Stomach smooth muscle (tissue), 2 donors: ENCODE data around the gene KCMF1.
"Not testable (repeated sequence)": the region's sequence is repeated elsewhere in the genome, so short reads cannot be mapped to it uniquely, and the experiment has no call there.

Experiments
- H3K27ac ChIP-seq: one replicate; pipeline ENCODE4 v1.7.0; 2013; ENCODE audit warnings: mild to moderate bottlenecking, low read length, inconsistent platforms
- H3K27me3 ChIP-seq, 2 donors: one replicate each; pipeline ENCODE4 v1.7.0; 2013; ENCODE audit warnings: low read length in 2 of 2; ENCODE audit not compliant: insufficient read depth in 2 of 2, control insufficient read depth in 1 of 2
- H3K36me3 ChIP-seq, 2 donors: one replicate each; pipeline ENCODE4 v1.7.0; 2013; ENCODE audit warnings: low read length in 2 of 2; ENCODE audit not compliant: control insufficient read depth in 2 of 2, insufficient read depth in 2 of 2
- H3K4me1 ChIP-seq: one replicate; pipeline ENCODE4 v1.7.0; 2013; ENCODE audit warnings: low read length; ENCODE audit not compliant: control insufficient read depth, insufficient read depth
- H3K4me3 ChIP-seq, 2 donors: one replicate each; pipeline ENCODE4 v1.7.0; 2013; ENCODE audit warnings: low read length in 2 of 2
- H3K9ac ChIP-seq, 2 donors: one replicate each; pipeline ENCODE4 v1.7.0; 2013; ENCODE audit warnings: low read length in 2 of 2, mild to moderate bottlenecking in 1 of 2
- H3K9me3 ChIP-seq, 2 donors: one replicate each; pipeline ENCODE4 v1.7.0; 2013; ENCODE audit warnings: low read length in 2 of 2; ENCODE audit not compliant: control insufficient read depth in 2 of 2
- donor health status: healthy.
- donor health status: Pancreatic carcinoma.

KCMF1 gene

GRCh38 chr2:84940831-84941412 lies 30.0 kb upstream of the KCMF1 start:
- H3K27me3 ChIP-seq: no peaks in the 10 kb centered on the region
- H3K27ac ChIP-seq: no peak overlapping the region
- H3K4me1 ChIP-seq: no peaks in the 10 kb centered on the region
- H3K9me3 ChIP-seq: no peaks in the 10 kb centered on the region
- no peak overlapping the region for H3K9ac ChIP-seq
- no peak overlapping the region for H3K4me3 ChIP-seq
- H3K36me3 ChIP-seq: no peaks in the 10 kb centered on the region

DNA sequence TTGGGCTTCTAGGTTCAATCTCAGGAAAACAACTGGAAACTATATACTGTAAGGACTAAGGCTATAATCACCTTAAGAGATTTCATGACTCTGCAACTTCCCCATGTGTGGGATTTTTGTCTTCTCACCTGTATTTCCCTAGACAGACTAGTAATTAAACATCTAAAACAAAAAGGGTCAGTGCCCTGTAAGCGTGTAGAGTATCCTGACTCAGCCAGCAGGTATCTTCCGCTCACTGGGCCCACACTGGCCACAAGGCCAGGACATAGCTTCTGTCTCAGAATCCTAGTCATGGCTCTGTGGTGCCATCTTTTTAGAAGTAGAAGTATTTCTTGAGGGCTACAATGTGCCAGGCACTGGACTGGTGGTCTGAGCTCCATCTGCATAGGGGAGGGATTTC lies 28.8 kb upstream of the KCMF1 start:
- Histone ChIP-seq H3K36me3 (no peaks in the 10 kb centered on the region), H3K9me3 (no peaks in the 10 kb centered on the region), H3K9ac (no peak overlapping the region), H3K4me3 (no peak overlapping the region), H3K4me1 (no peaks in the 10 kb centered on the region), H3K27ac (no peak overlapping the region), H3K27me3 (no peaks in the 10 kb centered on the region)

DNA sequence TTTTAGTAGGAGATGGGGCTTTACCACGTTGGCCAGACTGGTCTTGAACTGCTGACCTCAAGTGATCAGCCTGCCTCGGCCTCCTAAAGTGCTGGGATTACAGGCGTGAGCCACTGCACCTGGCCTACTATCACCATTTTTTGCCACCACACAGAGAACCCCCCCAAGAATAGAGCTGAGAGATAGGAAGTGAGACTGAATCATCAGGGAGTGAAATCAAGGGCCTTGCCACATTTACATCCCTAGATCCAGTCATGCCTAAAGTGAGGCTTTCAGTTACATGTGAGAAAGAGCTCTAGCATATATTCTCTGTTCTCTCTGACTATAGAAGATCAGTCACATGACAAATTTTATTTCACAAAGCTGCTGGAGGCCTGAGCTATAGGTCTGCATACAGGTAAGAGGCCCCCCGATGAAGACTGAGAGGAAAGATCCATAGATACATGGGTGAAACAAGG lies 28.0 kb upstream of the KCMF1 start:
- H3K9me3 ChIP-seq: no peaks in the 10 kb centered on the region
- no peaks in the 10 kb centered on the region for H3K36me3 ChIP-seq
- no peak overlapping the region for H3K27ac ChIP-seq
- no peaks in the 10 kb centered on the region for H3K27me3 ChIP-seq
- H3K4me1 ChIP-seq: no peaks in the 10 kb centered on the region
- H3K9ac ChIP-seq: no peak overlapping the region
- no peak overlapping the region for H3K4me3 ChIP-seq

GRCh38 chr2:84944295-84944909 lies 26.6 kb upstream of the KCMF1 start:
- no peak overlapping the region for H3K9ac ChIP-seq
- no peak overlapping the region for H3K27ac ChIP-seq
- H3K4me1 ChIP-seq: no peaks in the 10 kb centered on the region
- no peaks in the 10 kb centered on the region for H3K9me3 ChIP-seq
- no peaks in the 10 kb centered on the region for H3K36me3 ChIP-seq
- no peaks in the 10 kb centered on the region for H3K27me3 ChIP-seq
- no peak overlapping the region for H3K4me3 ChIP-seq

DNA sequence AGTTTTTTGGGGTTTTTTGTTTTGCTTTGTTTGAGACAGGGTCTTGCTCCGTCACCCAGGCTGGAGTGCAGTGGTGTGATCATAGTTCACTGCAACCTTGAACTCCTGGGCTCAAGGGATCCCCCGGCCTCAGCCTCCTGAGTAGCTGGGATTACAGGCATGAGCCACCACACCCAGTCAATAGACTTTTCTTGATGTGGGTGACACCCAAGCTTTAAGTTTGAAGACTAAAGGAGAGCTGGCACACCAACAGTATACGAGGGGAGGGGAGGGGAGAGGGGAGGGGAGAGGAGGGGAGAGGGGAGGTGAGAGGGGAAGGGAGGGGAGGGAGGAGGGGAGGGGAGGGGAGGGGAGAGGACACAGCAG lies 25.1 kb upstream of the KCMF1 start:
- not testable (repeated sequence) for H3K27ac ChIP-seq, H3K9ac ChIP-seq

DNA sequence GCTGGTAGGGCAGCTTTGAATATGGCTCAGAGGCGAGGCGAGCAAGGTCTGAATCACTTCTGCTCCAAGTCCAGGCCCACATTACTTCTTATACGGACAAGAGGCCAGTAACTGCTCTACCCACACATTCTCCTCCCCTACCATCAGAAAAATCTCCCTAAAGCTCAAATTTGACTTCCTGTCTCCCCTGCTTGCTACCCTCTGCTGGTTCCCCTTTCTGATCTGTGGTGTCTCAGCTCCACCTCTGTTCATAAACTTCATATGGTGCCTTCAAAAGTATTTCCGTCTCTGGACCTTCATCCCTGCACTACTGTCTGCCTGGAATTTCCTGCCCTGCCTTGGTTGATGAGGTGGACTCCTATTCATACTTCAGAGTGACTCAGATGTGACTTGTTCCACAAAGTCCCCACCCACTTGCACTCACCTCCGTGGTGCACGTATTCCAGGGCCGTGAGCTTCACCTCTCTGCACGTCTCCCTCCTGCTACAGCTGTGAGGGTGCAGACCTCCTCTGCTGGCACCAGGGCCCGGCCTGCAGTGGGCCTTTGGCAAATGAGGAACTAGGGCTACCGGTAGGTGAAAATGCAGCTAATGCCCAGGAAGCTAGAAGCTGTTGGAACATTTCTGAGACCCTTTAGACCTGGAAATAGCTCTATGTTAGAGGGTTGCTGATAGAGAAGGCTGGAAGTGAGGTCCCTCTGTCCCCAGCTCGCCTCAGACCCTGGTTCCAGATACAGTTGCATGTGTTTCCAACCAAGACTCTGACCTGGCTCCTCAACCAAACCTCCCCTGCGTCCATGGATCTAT lies 24.6 kb upstream of the KCMF1 start:
- Histone ChIP-seq H3K4me3 (no peak overlapping the region), H3K27me3 (no peaks in the 10 kb centered on the region), H3K27ac (no peak overlapping the region), H3K9ac (no peak overlapping the region), H3K4me1 (no peaks in the 10 kb centered on the region), H3K9me3 (no peaks in the 10 kb centered on the region), H3K36me3 (no peaks in the 10 kb centered on the region)

More for the DNA sequence above, 25.1 kb upstream of the KCMF1 start:
- not testable (repeated sequence) for H3K4me3 ChIP-seq, H3K9me3 ChIP-seq, H3K36me3 ChIP-seq, H3K4me1 ChIP-seq, H3K27me3 ChIP-seq

DNA sequence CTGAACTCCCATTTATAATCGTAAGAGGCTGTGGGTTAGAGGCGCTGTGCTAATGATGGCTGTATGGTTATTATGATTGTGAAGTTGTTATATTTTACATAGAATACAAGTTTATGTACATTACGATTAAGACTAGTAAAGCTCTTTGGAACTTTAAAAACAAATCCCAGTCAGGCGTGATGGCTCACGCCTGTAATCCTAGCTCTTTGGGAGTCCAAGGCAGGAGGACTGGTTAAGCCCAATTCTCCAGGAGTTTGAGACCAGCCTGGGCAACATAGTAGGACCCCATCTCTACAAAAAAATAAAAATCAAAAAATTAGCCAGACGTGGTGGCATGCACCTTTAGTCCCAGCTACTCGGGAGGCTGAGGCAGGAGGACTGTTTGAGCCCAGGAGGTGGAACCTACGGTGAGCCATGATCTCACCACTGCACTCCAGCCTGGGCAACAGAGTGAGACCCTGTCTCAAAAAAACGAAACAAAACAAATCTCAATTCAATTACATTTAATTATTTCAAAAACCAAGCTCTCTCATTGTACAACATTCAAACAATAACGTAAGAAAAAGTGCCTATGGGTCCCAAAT lies 23.9 kb upstream of the KCMF1 start:
- no peaks in the 10 kb centered on the region for H3K9me3 ChIP-seq
- no peak overlapping the region for H3K9ac ChIP-seq
- no peak overlapping the region for H3K4me3 ChIP-seq
- H3K36me3 ChIP-seq: no peaks in the 10 kb centered on the region
- H3K27me3 ChIP-seq: no peaks in the 10 kb centered on the region
- H3K4me1 ChIP-seq: no peaks in the 10 kb centered on the region
- no peak overlapping the region for H3K27ac ChIP-seq

DNA sequence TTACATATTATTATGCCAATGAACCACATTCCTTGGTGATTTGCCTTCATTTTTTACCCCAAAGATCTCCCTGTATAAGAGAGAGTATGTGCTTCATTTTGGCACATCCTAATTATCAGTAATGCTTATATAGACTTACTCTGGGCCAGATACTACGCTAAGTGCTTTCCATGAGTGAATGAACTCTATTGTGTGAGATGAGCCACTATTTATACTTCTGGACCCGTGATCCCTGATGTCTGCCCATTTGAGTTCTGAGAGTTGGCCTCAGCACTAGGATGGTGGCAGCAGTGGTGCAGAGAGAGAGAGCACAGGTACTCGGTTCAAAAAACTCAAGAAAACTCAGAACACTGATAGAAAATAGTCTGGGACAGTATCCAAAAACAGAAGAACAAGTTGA lies 17.4 kb upstream of the KCMF1 start:
- H3K36me3 ChIP-seq: no peaks in the 10 kb centered on the region
- no peak overlapping the region for H3K27ac ChIP-seq
- H3K9ac ChIP-seq: no peak overlapping the region
- H3K4me3 ChIP-seq: no peak overlapping the region
- no peaks in the 10 kb centered on the region for H3K9me3 ChIP-seq
- peaks cover 7% of the 10 kb centered on the region for H3K4me1 ChIP-seq
- H3K27me3 ChIP-seq: no peaks in the 10 kb centered on the region

- Histone ChIP-seq H3K27ac (no peak overlapping the region), H3K27me3 (no peaks in the 10 kb centered on the region), H3K4me3 (no peak overlapping the region), H3K9ac (no peak overlapping the region), H3K9me3 (no peaks in the 10 kb centered on the region), H3K36me3 (no peaks in the 10 kb centered on the region), H3K4me1 (peaks cover 12% of the 10 kb centered on the region)
Measured at GRCh38 chr2:84954329-84954728, 16.6 kb upstream of the KCMF1 start.

DNA sequence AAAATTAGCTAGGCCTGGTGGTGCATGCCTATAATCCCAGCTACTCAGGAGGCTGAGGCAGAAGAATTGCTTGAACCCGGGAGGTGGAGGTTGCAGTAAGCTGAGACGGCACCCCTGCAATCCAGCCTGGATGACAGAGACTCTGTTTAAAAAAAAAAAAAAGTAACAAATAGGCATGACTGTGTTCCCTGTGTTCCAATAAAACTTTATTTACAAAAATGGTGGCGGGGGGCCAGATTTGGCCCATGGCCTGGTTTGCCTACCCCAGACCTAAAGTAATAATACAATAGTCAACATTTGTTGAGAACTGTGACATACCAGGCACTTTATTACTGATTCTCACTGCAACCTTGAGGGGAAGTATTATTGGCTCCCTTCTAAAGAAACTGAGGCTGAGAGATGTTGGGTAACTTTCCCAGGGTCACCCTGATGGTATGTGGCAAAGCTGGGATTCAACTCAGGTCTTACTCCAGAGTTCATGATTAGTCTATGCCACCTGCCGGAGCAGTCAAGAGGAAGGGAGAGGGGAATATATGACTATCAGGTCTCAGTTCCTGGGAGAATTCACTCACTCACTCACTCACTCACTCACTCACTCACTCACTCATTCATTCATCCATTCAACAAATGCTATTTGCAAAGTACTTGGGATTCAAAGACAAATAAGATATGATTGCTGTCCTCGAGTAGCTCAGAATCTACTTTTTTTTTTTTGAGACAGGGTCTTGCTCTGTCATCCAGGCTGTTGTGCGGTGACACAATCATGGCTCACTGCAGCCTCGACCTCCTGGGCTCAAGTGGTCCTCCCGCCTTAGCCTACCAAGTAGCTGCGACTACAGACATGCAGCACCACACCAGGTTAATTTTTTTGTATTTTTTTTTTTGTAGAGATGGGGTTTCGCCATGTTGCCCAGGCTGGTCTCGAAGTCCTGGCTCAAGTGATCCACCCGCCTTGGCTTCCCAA lies 14.3 kb upstream of the KCMF1 start:
- no peaks in the 10 kb centered on the region for H3K9me3 ChIP-seq
- no peaks in the 10 kb centered on the region for H3K27me3 ChIP-seq
- no peak overlapping the region for H3K27ac ChIP-seq

More for the DNA sequence above, 14.3 kb upstream of the KCMF1 start:
- H3K4me1 ChIP-seq: peaks cover 13% of the 10 kb centered on the region
- H3K9ac ChIP-seq: no peak overlapping the region
- no peaks in the 10 kb centered on the region for H3K36me3 ChIP-seq
- H3K4me3 ChIP-seq: no peak overlapping the region
